Esophagus squamous epithelium (tissue), 5 donors: ENCODE measurements around the gene CLMP. TPM values are rescaled to one million over a fixed set of nuclear protein-coding genes. Genes with fewer than 3 reads are reported as not detected.

Experiments
- DNase-seq: peaks from one replicate; lab custom pipeline; 2025; lab: John Stamatoyannopoulos, UW
- H3K27ac ChIP-seq, 4 donors: fragments of 200-600 bp; sonication (generic); one replicate each; pipeline ENCODE4 v1.5.1; 2016 to 2019; ENCODE audit warnings: mild to moderate bottlenecking in 1 of 4
- H3K27me3 ChIP-seq, 4 donors: fragments of 200-600 bp; sonication (generic); 1 replicate in 3 of 4; 2 replicates in 1 of 4; pipeline versions ENCODE4 v1.5.1 to v1.6.0; 2017 to 2021; ENCODE audit warnings: antibody characterized with exemption in 1 of 4
- H3K36me3 ChIP-seq, 3 donors: fragments of 200-600 bp; sonication (generic); one replicate each; pipeline ENCODE4 v1.5.1; 2016 to 2019
- H3K4me1 ChIP-seq, 3 donors: fragments of 200-600 bp; sonication (generic); one replicate each; pipeline ENCODE4 v1.5.1; 2017 to 2019
- H3K4me3 ChIP-seq, 4 donors: fragments of 200-600 bp; sonication (generic); 1 replicate in 3 of 4; 2 replicates in 1 of 4; pipeline ENCODE4 v1.5.1; 2016 to 2019; ENCODE audit warnings: mild to moderate bottlenecking in 2 of 4, moderate library complexity in 1 of 4
- H3K9me3 ChIP-seq, 3 donors: fragments of 200-600 bp; sonication (generic); one replicate each; pipeline ENCODE4 v1.5.1; 2016 to 2019
- POLR2A ChIP-seq, 4 donors: fragments of 450-650 bp; IDR thresholded peaks; one replicate each; pipeline ENCODE4 v1.6.1; 2017; ENCODE audit warnings: antibody characterized with exemption in 4 of 4, mild to moderate bottlenecking in 4 of 4, moderate library complexity in 3 of 4
- whole genome bisulfite sequencing, 2 donors: methylation state at CpG; one replicate each; pipeline ENCODE4 v1.1.5; 2018; 5-methylcytosine and 5-hydroxymethylcytosine counted together
- intact Hi-C: fragments of 100-400 bp; cut with DNase I; formaldehyde crosslinking; loops from one replicate; pipeline ENCODE4 v1.15.0; 2022
- total RNA-seq, 4 donors: library from RNA; depleted of rRNA; stranded (reverse); fragments of >200 nt; gene quantifications; one replicate each; pipeline ENCODE4 v1.1.0, GENCODE V29; 2016
- TF ChIP-seq, protein P1 (sequence below), 6 experiments: fragments of 450-650 bp in 4 of 6; fragments of 200-600 bp in 2 of 6; sonication (generic) in 2 of 6; IDR thresholded peaks; one replicate each; pipeline ENCODE4 v1.5.1; 2016 to 2019; ENCODE audit warnings: antibody characterized with exemption in 6 of 6, mild to moderate bottlenecking in 4 of 6, moderate library complexity in 4 of 6
- donor health status: DM: yes; HTN: yes; CAD: no.

Gene CLMP
- total RNA-seq, 4 donors from 2014 or later, result 4.8 to 47.9 (median 15.2) TPM

DNA sequence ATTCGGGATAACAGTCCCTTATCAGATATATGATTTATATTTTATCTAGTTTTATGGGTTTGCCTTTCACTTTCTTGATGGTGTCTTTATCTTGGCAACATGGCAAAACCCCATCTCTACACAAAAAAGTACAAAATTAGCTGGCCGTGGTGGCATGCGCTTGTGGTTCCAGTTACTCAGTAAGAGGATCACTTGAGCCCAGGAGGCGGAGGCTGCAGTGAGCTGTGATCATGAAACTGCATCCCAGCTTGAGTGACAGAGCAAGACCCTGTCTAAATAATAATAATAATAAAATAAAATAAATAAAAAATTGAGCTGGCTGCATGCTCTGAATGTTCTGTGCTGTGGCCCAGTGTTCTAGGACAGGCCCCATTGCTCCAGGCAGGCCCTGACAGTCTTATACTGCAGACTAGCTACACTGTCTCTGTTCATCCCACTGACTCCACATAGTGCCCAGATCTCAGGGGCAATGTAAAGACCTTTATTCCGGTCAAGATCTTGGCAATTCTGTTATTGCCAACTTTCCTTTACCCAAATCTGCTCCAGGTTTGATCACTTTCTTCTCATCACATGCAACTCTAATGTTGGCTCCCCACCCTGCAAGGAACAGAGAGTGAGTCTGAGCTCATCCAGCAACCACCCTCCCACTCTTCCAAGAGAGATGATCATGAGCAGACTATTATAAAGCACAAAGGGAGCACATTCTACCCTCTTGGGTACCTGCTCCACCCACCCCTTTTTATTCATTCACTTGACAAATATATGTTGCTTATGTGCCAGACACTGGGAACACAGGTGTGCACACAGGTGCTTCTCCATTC is 141.9 kb downstream of the CLMP start:
- H3K4me1 ChIP-seq, result peaks cover 0 to 40% (median 27%) of the 10 kb centered on the region in 3 donors
- WGBS, 2 donors, result 73 to 87% methylated on average over 5 of the region's 5 CpGs
- no peak overlapping the region for H3K27ac ChIP-seq
- no peaks in the 10 kb centered on the region for H3K9me3 ChIP-seq
- H3K27me3 ChIP-seq, result no peaks in the 10 kb centered on the region
- DNase-seq, result no peak
- TF ChIP-seq, protein P1, sequence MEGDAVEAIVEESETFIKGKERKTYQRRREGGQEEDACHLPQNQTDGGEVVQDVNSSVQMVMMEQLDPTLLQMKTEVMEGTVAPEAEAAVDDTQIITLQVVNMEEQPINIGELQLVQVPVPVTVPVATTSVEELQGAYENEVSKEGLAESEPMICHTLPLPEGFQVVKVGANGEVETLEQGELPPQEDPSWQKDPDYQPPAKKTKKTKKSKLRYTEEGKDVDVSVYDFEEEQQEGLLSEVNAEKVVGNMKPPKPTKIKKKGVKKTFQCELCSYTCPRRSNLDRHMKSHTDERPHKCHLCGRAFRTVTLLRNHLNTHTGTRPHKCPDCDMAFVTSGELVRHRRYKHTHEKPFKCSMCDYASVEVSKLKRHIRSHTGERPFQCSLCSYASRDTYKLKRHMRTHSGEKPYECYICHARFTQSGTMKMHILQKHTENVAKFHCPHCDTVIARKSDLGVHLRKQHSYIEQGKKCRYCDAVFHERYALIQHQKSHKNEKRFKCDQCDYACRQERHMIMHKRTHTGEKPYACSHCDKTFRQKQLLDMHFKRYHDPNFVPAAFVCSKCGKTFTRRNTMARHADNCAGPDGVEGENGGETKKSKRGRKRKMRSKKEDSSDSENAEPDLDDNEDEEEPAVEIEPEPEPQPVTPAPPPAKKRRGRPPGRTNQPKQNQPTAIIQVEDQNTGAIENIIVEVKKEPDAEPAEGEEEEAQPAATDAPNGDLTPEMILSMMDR (IDR thresholded peaks at IDR 0.05), result no peak
- no peak for TF ChIP-seq POLR2A (IDR thresholded peaks at IDR 0.05)
- peaks cover 18 to 59% (median 26%) of the 10 kb centered on the region in 3 donors for H3K36me3 ChIP-seq
- no peak overlapping the region for H3K4me3 ChIP-seq
- intact Hi-C loops, result no loop called here

DNA sequence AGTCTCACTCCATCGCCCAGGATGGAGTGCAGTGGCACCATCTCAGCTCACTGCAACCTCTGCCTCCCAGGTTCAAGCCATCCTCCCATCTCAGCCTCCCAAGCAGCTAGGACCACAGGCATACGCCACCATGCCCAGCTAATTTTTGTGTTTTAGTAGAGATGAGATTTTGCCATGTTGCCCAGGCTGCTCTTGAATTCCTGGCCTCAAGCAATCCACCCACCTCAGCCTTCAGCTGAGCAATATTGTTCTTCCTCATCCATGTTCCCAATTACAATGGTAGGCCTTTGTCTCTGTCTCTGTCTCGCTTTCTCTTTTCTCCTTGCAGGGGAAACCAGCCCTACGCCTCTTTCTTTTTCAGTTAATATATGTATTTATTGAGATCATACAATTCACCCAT is 143.4 kb downstream of the CLMP start:
- intact Hi-C loops, result no loop called here
- TF ChIP-seq POLR2A (IDR thresholded peaks at IDR 0.05), result no peak
- TF ChIP-seq, protein P1 (IDR thresholded peaks at IDR 0.05), result no peak
- Histone ChIP-seq H3K27ac (no peak overlapping the region), H3K36me3 (peaks cover 12 to 45% (median 13%) of the 10 kb centered on the region in 3 donors), H3K4me3 (no peak overlapping the region), H3K27me3 (no peaks in the 10 kb centered on the region), H3K4me1 (peaks cover 0 to 25% (median 14%) of the 10 kb centered on the region in 3 donors), H3K9me3 (no peaks in the 10 kb centered on the region)
- no peak for DNase-seq
- 96 to 98% methylated on average over 4 of the region's 4 CpGs for WGBS, 2 donors

DNA sequence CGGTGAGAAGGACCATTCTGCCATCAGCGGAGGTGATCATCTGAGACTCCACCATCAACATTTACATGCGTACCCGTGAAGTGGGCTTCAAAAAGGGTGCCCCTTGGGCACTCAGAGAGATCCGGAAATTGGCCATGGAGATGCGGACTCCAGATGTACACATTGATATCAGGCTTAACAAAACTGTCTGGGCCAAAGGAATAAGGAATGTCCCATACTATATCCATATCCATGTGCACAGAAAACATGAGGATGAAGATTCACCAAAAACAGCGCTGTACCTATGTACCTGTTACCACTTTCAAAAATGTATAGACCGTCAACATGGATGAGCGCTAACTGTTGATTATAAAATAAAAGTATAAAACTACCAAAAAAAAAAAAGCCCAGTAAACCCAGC is 143.9 kb downstream of the CLMP start:
- TF ChIP-seq, protein P1 (IDR thresholded peaks at IDR 0.05), result no peak
- no peak for TF ChIP-seq POLR2A (IDR thresholded peaks at IDR 0.05)
- Histone ChIP-seq H3K27ac (no peak overlapping the region), H3K9me3 (no peaks in the 10 kb centered on the region), H3K4me3 (no peak overlapping the region), H3K36me3 (peaks cover 9 to 40% (median 12%) of the 10 kb centered on the region in 3 donors), H3K27me3 (no peaks in the 10 kb centered on the region), H3K4me1 (peaks cover 0 to 21% (median 9%) of the 10 kb centered on the region in 3 donors)
- 93% methylated on average over 9 of the region's 9 CpGs for WGBS, 2 donors
- intact Hi-C loops, result no loop called here
- no peak for DNase-seq

DNA sequence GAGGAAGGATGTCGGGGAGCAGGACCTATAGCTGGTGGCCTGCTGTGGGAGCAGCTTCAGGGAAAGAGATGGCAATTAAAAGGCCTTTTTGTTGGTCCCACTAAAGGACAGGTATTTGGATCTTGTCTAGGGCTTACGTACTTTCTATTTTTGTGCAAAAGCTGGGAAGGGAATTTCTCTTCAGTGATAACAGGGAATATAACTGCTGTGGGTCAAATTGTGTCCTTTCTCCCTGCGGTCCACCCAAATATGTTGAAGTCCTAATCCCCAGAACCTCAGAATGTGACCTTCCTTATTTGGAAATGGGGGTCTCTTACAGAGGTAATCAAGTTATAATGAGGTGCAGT is 147.1 kb downstream of the CLMP start:
- H3K4me1 ChIP-seq, result no peaks in the 10 kb centered on the region
- no peak overlapping the region for H3K27ac ChIP-seq
- no peaks in the 10 kb centered on the region for H3K9me3 ChIP-seq
- WGBS, 2 donors, result 82 to 86% methylated on average over 3 of the region's 3 CpGs
- H3K27me3 ChIP-seq, result no peaks in the 10 kb centered on the region
- intact Hi-C loops, result no loop called here
- DNase-seq, result no peak
- TF ChIP-seq, protein P1 (IDR thresholded peaks at IDR 0.05), result no peak
- TF ChIP-seq POLR2A (IDR thresholded peaks at IDR 0.05), result no peak
- H3K4me3 ChIP-seq, result no peak overlapping the region
- peaks cover 0 to 9% (median 0%) of the 10 kb centered on the region in 3 donors for H3K36me3 ChIP-seq

DNA sequence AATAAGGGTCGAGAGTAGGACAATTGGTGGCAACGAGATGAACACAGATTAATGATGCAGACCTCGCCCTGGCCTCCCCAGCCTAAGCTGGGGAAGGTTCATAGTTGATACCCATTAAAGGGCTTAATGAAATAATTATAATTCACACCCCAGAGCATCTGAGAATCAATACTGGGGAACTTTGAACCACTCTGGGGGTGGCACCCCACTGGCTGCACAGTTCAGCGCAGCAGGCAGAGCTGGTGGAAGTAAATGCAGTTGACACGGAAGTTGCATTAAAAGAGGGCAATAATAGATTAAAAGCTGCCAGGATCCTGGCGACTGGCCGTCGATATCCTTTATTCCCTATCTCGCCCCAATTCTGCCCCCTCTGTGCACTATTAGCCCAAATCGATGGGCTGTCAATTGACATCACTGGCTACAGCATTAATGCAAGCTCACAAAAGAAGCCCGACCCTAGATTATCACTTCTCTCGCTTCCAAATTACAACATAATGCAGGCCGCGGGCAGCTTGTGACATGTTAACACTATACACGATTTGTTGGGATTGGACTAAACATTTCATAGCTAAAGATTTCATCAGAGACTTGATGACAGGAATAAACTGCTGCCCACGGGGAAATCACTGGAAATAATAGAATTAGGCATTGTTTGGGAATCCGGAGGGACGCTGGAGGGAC is 147.6 kb downstream of the CLMP start:
- TF ChIP-seq, protein P1 (IDR thresholded peaks at IDR 0.05), result no peak
- no peak for TF ChIP-seq POLR2A (IDR thresholded peaks at IDR 0.05)
- intact Hi-C loops, result no loop called here
- Histone ChIP-seq H3K9me3 (no peaks in the 10 kb centered on the region), H3K27me3 (no peaks in the 10 kb centered on the region), H3K4me3 (no peak overlapping the region), H3K4me1 (no peaks in the 10 kb centered on the region), H3K36me3 (peaks cover 0 to 5% (median 0%) of the 10 kb centered on the region in 3 donors), H3K27ac (no peak overlapping the region)
- DNase-seq, result no peak
- 69 to 73% methylated on average over 17 to 18 of the region's 18 CpGs for WGBS, 2 donors
